Raji (cell line): ENCODE measurements around the gene FBXO42.

Source experiments
- POLR2A ChIP-seq: IDR thresholded peaks from 2 replicates; pipeline ENCODE4 v1.6.1; 2011; ENCODE audit warnings: low read depth, low read length, control low read depth; ENCODE audit not compliant: insufficient read depth

Gene FBXO42

DNA sequence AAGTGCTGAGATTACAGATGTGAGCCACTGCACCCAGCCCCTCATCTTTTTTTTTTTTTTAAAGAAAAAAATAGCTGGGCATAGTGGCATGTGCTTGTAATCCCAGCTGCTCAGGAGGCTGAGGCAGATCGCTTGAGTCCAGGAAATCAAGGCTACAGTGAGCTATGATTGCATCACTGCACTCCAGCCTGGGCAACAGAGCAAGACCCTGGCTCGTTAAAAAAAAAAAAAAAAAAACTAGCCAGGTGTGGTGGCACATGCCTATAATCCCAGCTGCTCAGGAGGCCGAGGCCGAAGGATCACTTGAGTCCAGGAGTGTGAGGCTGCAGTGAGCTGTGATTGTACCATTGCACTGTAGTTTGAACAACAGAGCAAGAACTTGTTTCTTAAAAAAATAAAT lies 28.6 kb upstream of the FBXO42 start:
- TF ChIP-seq POLR2A: no peak

GRCh38 chr1:16378443-16378842 lies 26.2 kb upstream of the FBXO42 start:
- no peak for TF ChIP-seq POLR2A

DNA sequence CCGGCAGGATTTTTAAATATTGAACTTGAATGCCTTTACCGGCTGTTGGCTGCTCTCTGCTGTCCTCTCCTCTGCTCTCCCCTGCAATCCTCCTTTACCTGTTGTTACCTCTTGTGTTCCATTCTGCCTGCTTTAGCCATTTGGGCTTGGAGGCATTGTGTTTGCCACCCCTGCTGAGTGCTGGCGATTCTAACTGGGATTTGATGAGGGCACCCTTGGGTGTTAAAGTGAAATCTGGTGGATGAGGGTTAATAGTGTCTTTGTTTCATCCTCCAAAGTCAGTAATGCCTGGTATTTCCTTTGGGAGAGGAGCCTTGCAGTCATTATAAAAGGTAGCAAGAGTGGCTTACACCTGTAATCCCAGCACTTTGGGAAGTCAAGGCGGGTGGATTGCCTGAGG lies 24.7 kb upstream of the FBXO42 start:
- TF ChIP-seq POLR2A: no peak

DNA sequence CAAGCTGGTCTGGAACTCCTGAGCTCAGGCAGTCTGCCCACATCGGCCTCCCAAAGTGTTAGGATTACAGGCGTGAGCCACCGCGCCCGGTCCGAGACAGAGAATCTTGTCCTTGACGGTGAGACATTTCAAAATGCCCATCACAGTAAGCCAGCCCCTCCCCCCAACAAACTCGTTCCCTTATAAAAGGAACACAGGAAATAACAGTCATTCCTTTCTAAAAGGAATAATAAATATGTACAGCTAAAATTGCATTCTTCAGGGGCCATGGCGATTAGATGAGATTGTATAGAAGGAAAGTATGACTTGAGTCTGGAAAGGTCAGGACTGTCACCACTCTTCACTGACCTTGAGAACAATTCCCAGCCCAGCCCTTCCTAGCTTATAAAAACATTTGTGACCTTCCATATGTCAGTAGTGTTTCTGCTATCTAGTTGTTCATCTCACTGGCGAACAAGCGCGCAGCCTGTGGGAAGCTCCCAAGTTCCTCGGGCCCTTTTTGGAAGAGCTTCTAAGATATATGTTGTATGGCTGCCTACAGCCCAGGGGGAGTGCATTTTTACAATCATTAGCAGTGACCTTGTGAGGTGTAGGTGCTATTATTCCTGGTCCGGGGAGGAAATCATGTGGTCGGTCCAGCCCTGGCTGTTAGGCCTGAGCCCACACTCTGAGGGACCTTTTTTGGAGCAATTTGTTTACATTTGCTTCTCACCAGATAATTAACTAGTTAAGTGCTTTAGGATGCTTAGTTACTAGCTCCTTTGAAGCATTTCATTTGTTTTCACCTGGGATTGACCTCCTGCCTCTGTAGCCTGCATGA lies 23.5 kb upstream of the FBXO42 start:
- TF ChIP-seq POLR2A: no peak

DNA sequence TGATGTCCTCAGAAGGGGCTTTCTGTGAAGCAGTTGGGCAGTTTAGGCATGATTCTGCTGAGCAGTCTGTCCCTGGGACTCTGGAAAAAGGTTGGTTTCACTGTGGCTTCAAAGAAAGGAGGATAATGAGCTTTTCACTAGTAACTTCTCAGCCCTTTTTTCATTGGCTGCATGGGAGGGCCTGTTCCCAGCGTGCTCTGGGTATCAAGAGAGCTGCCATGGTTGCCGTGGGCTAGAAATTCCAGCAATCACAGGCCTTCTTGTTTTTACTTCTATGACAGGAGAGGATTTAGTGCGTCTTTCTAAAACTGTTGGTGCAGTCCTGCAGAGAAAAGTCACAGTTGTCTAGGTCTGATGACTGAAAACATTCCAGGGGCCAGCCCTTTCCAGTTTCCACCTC lies 22.0 kb upstream of the FBXO42 start:
- TF ChIP-seq POLR2A: no peak

- no peak for TF ChIP-seq POLR2A
Observed at GRCh38 chr1:16372535-16373285, 20.4 kb upstream of the FBXO42 start.

GRCh38 chr1:16371725-16372124 lies 19.4 kb upstream of the FBXO42 start:
- TF ChIP-seq POLR2A: no peak

DNA sequence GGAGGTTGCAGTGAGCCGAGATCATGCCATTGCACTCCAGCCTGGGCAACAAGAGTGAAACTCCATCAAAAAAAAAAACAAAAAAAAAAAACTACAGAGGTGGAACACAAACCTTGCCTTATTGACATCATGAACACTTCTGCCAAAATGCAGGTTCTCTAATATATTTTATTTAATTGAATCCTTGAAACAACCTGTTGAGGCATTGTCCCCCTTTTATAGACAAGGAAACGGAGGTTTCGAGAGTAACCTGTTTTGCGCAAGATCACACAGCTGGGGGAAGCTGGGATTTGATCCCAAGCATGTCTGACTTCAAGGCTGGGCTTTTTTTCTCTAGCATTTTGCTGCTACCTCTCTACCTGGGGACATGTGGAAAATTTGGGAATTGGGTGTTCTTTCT lies 17.5 kb upstream of the FBXO42 start:
- no peak for TF ChIP-seq POLR2A

DNA sequence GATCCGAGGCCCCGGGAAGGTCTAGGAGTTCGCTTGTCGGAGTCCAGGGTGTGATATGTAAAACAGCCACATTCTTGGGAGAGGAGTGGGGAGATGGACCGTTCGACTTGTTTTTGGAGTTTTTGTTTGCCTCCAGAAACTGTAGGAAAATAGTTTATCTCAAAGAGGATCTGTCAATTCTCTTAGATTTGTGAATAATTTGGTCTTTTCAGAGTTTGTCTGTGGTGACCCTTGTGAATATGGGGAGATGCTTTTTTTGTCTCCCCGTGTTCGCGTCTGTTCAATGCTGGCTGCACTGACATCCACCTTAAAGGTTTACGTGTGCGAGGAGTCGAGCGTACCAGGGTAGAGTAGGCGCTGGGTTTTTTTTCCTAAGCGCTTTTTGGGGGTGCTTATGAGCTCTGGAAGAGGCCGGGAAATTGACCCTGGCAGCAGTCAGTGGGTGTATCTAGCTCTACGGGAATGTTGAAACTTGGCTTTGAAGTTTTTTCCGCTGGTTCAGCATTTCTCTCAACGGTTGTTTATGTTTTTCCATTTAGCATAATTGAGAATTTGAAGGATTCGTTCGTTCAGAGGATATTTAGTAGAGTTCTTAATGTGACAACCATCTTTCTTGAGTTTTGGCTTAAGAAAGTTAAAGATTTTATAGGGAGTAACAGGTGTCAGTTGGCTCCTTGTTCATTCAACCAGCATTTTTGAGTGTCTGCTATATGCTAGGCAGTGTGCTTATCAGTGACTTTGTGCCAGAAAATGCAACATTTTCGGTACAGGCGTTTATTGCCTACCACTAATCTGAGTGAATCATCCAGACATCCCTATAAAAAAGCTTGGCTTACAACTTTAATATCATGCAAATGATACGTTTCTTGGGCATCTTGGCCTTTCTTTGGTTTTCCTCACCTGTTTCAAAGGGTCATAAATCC lies 15.9 kb upstream of the FBXO42 start:
- TF ChIP-seq POLR2A: no peak

DNA sequence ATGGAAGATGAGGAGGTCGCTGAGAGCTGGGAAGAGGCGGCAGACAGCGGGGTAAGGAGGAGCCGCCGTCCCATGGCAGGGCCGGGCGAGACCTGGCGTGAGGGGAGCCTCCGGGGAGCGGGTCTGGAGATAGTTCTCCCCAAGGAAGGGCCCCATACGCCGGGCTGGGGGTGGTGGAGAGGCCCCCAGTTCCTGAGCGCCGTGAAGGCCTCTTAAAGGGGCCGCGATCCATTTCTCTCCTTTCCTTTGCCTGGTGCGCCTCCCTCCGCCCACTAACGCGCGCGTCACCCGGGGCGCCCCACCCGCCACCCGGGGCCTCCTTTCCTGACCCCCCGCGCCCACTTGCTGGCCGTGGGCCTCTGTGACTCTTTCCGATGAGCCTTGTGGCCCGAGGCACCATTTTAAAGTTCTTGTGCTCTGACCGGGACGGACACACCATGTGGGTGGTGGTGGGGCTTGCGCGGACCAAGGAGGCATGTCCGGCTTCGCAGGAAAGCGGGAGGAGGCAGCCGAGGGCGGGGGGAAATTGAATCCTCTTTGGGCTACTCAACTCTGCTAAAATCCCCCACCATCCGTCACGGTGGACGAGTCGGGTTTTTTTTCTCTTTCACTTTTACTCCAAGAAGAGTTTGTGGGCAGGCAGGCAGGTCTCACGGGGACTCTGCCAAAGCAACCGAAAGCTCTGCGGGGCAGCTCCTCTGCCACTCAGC lies 15.1 kb upstream of the FBXO42 start:
- peak; percentile 87 for TF ChIP-seq POLR2A

DNA sequence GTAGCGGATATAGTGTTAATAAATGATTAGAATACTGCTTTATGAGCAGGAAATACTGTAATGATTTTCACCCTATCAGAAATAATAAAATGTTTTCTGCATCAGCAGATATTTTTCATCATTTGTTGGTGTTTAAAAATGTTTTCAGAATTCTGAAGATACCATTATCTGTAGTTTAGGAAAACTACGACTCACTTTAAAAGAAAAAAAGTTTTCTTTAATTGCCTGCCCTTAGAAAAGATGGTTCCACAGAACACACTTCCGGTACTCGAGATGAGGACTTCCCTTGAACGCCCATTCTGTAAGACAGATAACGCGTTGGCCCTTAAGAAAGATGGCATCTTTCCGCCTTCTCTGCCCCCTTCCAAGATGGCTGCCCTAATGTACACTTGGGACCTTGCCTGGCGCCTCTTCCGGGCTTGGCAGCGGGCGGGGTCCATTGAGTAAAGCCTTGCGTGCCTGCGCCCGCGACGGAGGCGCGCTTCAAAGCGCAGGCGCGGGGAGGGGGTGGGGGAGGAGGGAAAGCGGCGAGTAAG lies 14.5 kb upstream of the FBXO42 start, which contains the start of gene SZRD1:
Gene SZRD1, plus strand, starts transcription at position 521 of the 536 bp plus-strand sequence. CDS start 16 bp downstream, outside the sequence.
- TF ChIP-seq POLR2A: no peak

- TF ChIP-seq POLR2A: no peak
Observed at GRCh38 chr1:16356867-16357266, 4.6 kb upstream of the FBXO42 start.

DNA sequence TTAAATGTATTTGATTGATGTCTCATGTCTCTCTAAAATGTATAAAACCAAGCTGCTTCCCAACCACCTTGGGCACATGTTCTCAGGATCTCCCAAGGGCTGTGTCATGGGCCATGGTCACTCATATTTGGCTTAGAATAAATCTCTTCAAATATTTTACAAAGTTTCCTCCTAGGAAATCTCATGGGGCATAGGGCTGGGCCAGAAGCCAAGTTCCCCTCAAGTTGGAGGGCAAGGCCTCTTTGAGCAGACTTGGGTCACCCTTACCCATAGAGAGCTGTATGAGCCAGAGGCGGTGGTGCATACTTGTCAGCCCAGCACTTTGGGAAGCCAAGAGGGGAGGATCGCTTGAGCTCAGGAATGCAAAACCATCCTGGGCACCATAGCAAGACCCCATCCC lies 2.3 kb upstream of the FBXO42 start:
- TF ChIP-seq POLR2A: no peak

DNA sequence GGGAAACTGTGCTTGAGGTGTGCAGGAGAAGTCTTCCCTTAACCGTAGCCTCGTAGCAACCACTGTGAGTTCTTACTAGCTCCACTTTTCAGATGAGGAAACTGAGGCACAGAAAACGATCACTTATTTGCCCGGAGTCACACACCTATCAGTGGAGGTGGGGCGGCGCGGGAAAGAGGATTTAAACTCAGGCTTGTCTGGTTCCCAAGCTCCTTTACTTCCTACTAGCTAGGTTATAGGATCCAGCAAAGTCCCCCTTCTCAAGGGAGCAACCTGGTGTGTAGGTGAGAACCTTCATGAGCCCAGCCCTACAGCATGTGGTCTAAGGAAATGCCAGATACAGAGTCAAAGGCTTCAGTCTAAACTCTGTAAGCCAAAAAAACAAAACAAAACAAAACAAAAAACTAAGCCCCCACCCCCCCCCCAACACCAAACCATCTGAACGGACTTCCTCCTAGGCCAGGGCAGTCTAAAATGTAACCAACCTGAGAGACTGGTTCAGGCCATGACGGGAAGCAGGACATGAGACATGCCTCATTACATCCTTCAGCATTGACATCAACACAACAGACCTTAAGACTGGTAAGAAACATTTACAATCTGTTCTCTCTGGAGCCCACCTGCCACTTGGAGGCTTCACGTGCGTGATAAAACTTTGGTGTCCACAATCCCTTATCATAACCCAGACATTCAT lies 709 bp upstream of the FBXO42 start:
- TF ChIP-seq POLR2A: no peak
